SK-N-SH (cell line): ENCODE results near the gene CTSL.

Experiments
- CTCF ChIP-seq: fragments of 200-600 bp; sonication (generic); IDR thresholded peaks from 2 replicates; pipeline ENCODE4 v1.6.1; 2017; ENCODE audit warnings: antibody characterized with exemption, mild to moderate bottlenecking, moderate library complexity
- EP300 ChIP-seq, 2 experiments: IDR thresholded peaks; 2 replicates each; pipeline versions ENCODE4 v1.4.0 to v1.6.1; 2012; ENCODE audit warnings: borderline replicate concordance in 1 of 2, low read depth in 1 of 2, low read length in 1 of 2
- JUND ChIP-seq: IDR thresholded peaks from 2 replicates; pipeline ENCODE4 v1.4.0; 2012
- MAX ChIP-seq: IDR thresholded peaks from 2 replicates; pipeline ENCODE4 v1.4.0; 2012; ENCODE audit warnings: low read depth
- POLR2AphosphoS5 ChIP-seq: IDR thresholded peaks from 2 replicates; pipeline ENCODE4 v1.6.1; 2012; ENCODE audit warnings: low read depth, low read length
- REST ChIP-seq: IDR thresholded peaks from 2 replicates; pipeline ENCODE4 v1.6.1; 2012; ENCODE audit warnings: mild to moderate bottlenecking, low read depth, low read length, moderate library complexity
- RFX5 ChIP-seq: IDR thresholded peaks from 2 replicates; pipeline ENCODE4 v1.6.1; 2012; ENCODE audit warnings: mild to moderate bottlenecking, improper control_type of control experiment, low read length
- TAF1 ChIP-seq: IDR thresholded peaks from 2 replicates; pipeline ENCODE4 v1.6.1; 2012; ENCODE audit warnings: low read depth, mild to moderate bottlenecking, low read length, moderate library complexity, borderline replicate concordance
- TEAD4 ChIP-seq: IDR thresholded peaks from 2 replicates; pipeline ENCODE4 v1.4.0; 2012; ENCODE audit warnings: mild to moderate bottlenecking, borderline replicate concordance; ENCODE audit not compliant: insufficient read depth
- YY1 ChIP-seq: IDR thresholded peaks from 2 replicates; pipeline ENCODE4 v1.4.0; 2012; ENCODE audit warnings: low read depth, mild to moderate bottlenecking

- no peak for TF ChIP-seq RFX5
- TF ChIP-seq YY1 = no peak
- no peak for TF ChIP-seq EP300 (IDR thresholded peaks at IDR 0.05; ENCODE audit: borderline replicate concordance in 1 of 2, low read depth in 1 of 2, low read length in 1 of 2)
- no peak for TF ChIP-seq MAX
- TF ChIP-seq CTCF = no peak
- TF ChIP-seq TAF1 = no peak
- no peak for TF ChIP-seq JUND
- TF ChIP-seq POLR2AphosphoS5 = no peak
- no peak for TF ChIP-seq REST
- TF ChIP-seq TEAD4 = no peak
Measured at GRCh38 chr9:87732756-87733155, 6.8 kb downstream of the CTSL start.
